GM12878 (cell line): Measurements from ENCODE around the gene RPIA. TPM values are rescaled to one million over a fixed set of nuclear protein-coding genes. Genes with fewer than 3 reads are reported as not detected.

ENCODE experiments used
- ATAC-seq: fragments of 200-7000 bp; cut with Tn5 transposase; 3 replicates; pipeline ENCODE4 v1.9.1; 2020; ENCODE audit warnings: mild to moderate bottlenecking, moderate library complexity
- BruUV-seq: library from RNA; stranded (reverse); fragments of 400-500 nt; replicated peaks from 2 replicates; lab custom pipeline; 2021; lab: Mats Ljungman, UMichigan
- CTCF ChIA-PET: fragments of 300-600 bp; sonication (Branson Sonifier 250); formaldehyde crosslinking; extraction: SDS; loops from one replicate; lab custom pipeline; 2021; ENCODE audit warnings: inconsistent platforms; lab: Yijun Ruan, JAX
- POLR2A ChIA-PET: fragments of 350-600 bp; formaldehyde crosslinking; extraction: SDS; loops from one replicate; lab custom pipeline; 2021; ENCODE audit warnings: inconsistent platforms; lab: Charles Lee
- RAD21 ChIA-PET: fragments of 300-600 bp; sonication (Branson Sonifier 250); formaldehyde crosslinking; loops from one replicate; lab custom pipeline; 2023; ENCODE audit warnings: antibody characterized with exemption; ENCODE audit not compliant: unreplicated experiment; lab: Charles Lee
- SMC1A ChIA-PET: fragments of 300-600 bp; sonication (Branson Sonifier 250); formaldehyde crosslinking; loops from one replicate; lab custom pipeline; 2023; ENCODE audit not compliant: unreplicated experiment, uncharacterized antibody; lab: Charles Lee
- DNase-seq: peaks from one replicate; pipeline ENCODE4 v3.0.0-alpha.2; 2011; ENCODE audit warnings: low read depth, low spot score
- FAIRE-seq: peaks from 3 replicates; lab custom pipeline; 2011; peaks lifted over from hg19 to GRCh38; lab: Jason Lieb, UNC
- H2AFZ ChIP-seq: 2 replicates; pipeline ENCODE4 v1.6.0; 2011; ENCODE audit warnings: low read depth, low read length, control low read depth; ENCODE audit not compliant: control insufficient read depth
- H3K27ac ChIP-seq: 2 replicates; pipeline ENCODE4 v1.5.1; 2011; ENCODE audit warnings: control low read depth; ENCODE audit not compliant: control insufficient read depth, insufficient read depth
- H3K27me3 ChIP-seq, 2 experiments: replicated peaks in 1 of 2; 2 replicates each; pipeline versions ENCODE4 v1.6.0 to v1.6.1; 2011; ENCODE audit warnings: low read length in 1 of 2; ENCODE audit not compliant: control insufficient read depth in 2 of 2, insufficient read depth in 2 of 2
- H3K36me3 ChIP-seq, 2 experiments: 2 replicates each; pipeline ENCODE4 v1.5.1; 2011; ENCODE audit warnings: low read length in 1 of 2; ENCODE audit not compliant: control insufficient read depth in 2 of 2, insufficient read depth in 2 of 2
- H3K4me1 ChIP-seq: 2 replicates; pipeline ENCODE4 v1.6.1; 2011; ENCODE audit warnings: mild to moderate bottlenecking, low read length, moderate library complexity, mixed read lengths; ENCODE audit not compliant: control insufficient read depth, insufficient read depth
- H3K4me2 ChIP-seq: 2 replicates; pipeline ENCODE4 v1.6.0; 2011; ENCODE audit warnings: control low read depth; ENCODE audit not compliant: control insufficient read depth, insufficient read depth
- H3K4me3 ChIP-seq: fragments of 200-600 bp; sonication (generic); 2 replicates; pipeline ENCODE4 v1.5.1; 2016
- H3K79me2 ChIP-seq: 2 replicates; pipeline ENCODE4 v1.6.0; 2011; ENCODE audit warnings: low read length; ENCODE audit not compliant: control insufficient read depth, insufficient read depth
- H3K9ac ChIP-seq: 2 replicates; pipeline ENCODE4 v1.8.0; 2011; ENCODE audit warnings: low read length, control low read depth, mixed read lengths; ENCODE audit not compliant: control insufficient read depth, insufficient read depth
- H3K9me3 ChIP-seq: replicated peaks from 3 replicates; pipeline ENCODE4 v1.5.1; 2011; ENCODE audit warnings: mild to moderate bottlenecking, low read length; ENCODE audit not compliant: control insufficient read depth, insufficient read depth
- H4K20me1 ChIP-seq: 2 replicates; pipeline ENCODE4 v1.6.0; 2011; ENCODE audit not compliant: control insufficient read depth, insufficient read depth
- BACH1 ChIP-seq: fragments of 450-650 bp; IDR thresholded peaks from 2 replicates; pipeline ENCODE4 v1.6.1; 2017; ENCODE audit warnings: mild to moderate bottlenecking, borderline replicate concordance
- HDAC2 ChIP-seq: fragments of 200-600 bp; sonication (generic); IDR thresholded peaks from 2 replicates; pipeline ENCODE4 v1.6.1; 2017
- IKZF2 ChIP-seq, 2 experiments: fragments of 450-650 bp; IDR thresholded peaks; 2 replicates each; pipeline ENCODE4 v1.6.1; 2017; ENCODE audit warnings: mild to moderate bottlenecking in 2 of 2, moderate library complexity in 2 of 2
- MYB ChIP-seq: fragments of 150-350 bp; IDR thresholded peaks from 2 replicates; pipeline ENCODE4 v1.6.1; 2014; ENCODE audit warnings: mild to moderate bottlenecking, low read depth, low read length, borderline replicate concordance
- NBN ChIP-seq: fragments of 450-650 bp; IDR thresholded peaks from 2 replicates; pipeline ENCODE4 v1.6.1; 2016
- NFIC ChIP-seq: IDR thresholded peaks from 2 replicates; pipeline ENCODE4 v1.6.1; 2012; ENCODE audit warnings: low read depth, mild to moderate bottlenecking, inconsistent platforms, low read length, moderate library complexity
- NFYB ChIP-seq: IDR thresholded peaks from 2 replicates; pipeline ENCODE4 v1.6.1; 2011; ENCODE audit warnings: low read depth, mild to moderate bottlenecking, low read length, improper control_type of control experiment, moderate library complexity; ENCODE audit not compliant: insufficient read depth
- RFX5 ChIP-seq: IDR thresholded peaks from 2 replicates; pipeline ENCODE4 v1.6.1; 2011; ENCODE audit warnings: low read depth, low read length, improper control_type of control experiment
- RUNX3 ChIP-seq: IDR thresholded peaks from 2 replicates; pipeline ENCODE4 v1.6.1; 2012; ENCODE audit warnings: low read length, inconsistent platforms
- SMARCA5 ChIP-seq: fragments of 450-650 bp; IDR thresholded peaks from 2 replicates; pipeline ENCODE4 v1.6.1; 2017; ENCODE audit warnings: mild to moderate bottlenecking
- TCF12 ChIP-seq: IDR thresholded peaks from 2 replicates; pipeline ENCODE4 v1.6.1; 2011; ENCODE audit warnings: low read depth, mild to moderate bottlenecking, low read length
- TCF3 ChIP-seq: IDR thresholded peaks from 2 replicates; pipeline ENCODE4 v1.6.1; 2012; ENCODE audit warnings: low read depth, mild to moderate bottlenecking, low read length, borderline replicate concordance; ENCODE audit not compliant: insufficient read depth
- TCF7 ChIP-seq: IDR thresholded peaks from 2 replicates; pipeline ENCODE4 v1.6.1; 2014; ENCODE audit warnings: antibody characterized with exemption, borderline replicate concordance
- WRNIP1 ChIP-seq: IDR thresholded peaks from 2 replicates; pipeline ENCODE4 v1.6.1; 2011; ENCODE audit warnings: low read depth, low read length, improper control_type of control experiment, borderline replicate concordance
- YBX1 ChIP-seq: fragments of 450-650 bp; IDR thresholded peaks from 2 replicates; pipeline ENCODE4 v1.6.1; 2016; ENCODE audit warnings: antibody characterized with exemption
- ZBED1 ChIP-seq: IDR thresholded peaks from 2 replicates; pipeline ENCODE4 v1.6.1; 2016; ENCODE audit warnings: borderline replicate concordance
- ZSCAN29 ChIP-seq: fragments of 450-650 bp; IDR thresholded peaks from 2 replicates; pipeline ENCODE4 v1.6.1; 2017; ENCODE audit warnings: mild to moderate bottlenecking, moderate library complexity
- WGBS: methylation state at CpG from one replicate; pipeline ENCODE4 v1.1.6; 2016; ENCODE audit warnings: low lambda C conversion rate; ENCODE audit not compliant: insufficient replicate concordance, insufficient coverage; ENCODE audit errors: missing lambda C conversion rate; 5-methylcytosine and 5-hydroxymethylcytosine counted together
- in situ Hi-C: fragments of 300-500 bp; cut with MboI; formaldehyde crosslinking; loops from 9 replicates; pipeline ENCODE4 v1.14.3; 2018; ENCODE audit warnings: mixed read lengths
- intact Hi-C: fragments of 100-400 bp; cut with micrococcal nuclease; formaldehyde crosslinking; loops from one replicate; pipeline ENCODE4 v1.14.2; 2022; ENCODE audit not compliant: unreplicated experiment
- polyA plus RNA-seq, 11 experiments: library from polyadenylated mRNA; depleted of rRNA in 4 of 11; unstranded in 6 of 11; stranded (reverse) in 5 of 11; fragments of >200 nt; fragmentation: Nextera tagmentation in 4 of 11; fragmentation: Illumina TruSeq in 1 of 11; extraction: Ambion mirVana in 4 of 11; extraction: Trizol in 1 of 11; gene quantifications; 1 replicate in 1 of 11; 2 replicates in 10 of 11; pipeline versions ENCODE4 v1.2.1 to v1.2.3, GENCODE V29; 2011 to 2016; ENCODE audit warnings: inconsistent platforms in 2 of 11, missing spikeins in 2 of 11, low read depth in 1 of 11
- total RNA-seq, 4 experiments: library from RNA; depleted of rRNA in 3 of 4; stranded (reverse); fragments of >200 nt in 3 of 4; fragmentation: Illumina TruSeq in 1 of 4; extraction: Trizol in 1 of 4; gene quantifications; 2 replicates each; pipeline versions ENCODE4 v1.2.1 to v1.2.3, GENCODE V29; 2013 to 2021
- TF ChIP-seq, protein P1 (sequence below): IDR thresholded peaks from 2 replicates; pipeline ENCODE4 v1.6.1; 2012; ENCODE audit warnings: improper control_type of control experiment, low read depth, low read length; ENCODE audit not compliant: insufficient replicate concordance
- TF ChIP-seq, protein P2 (sequence below): IDR thresholded peaks from 2 replicates; pipeline ENCODE4 v1.6.1; 2011; ENCODE audit warnings: borderline replicate concordance, low read depth, mild to moderate bottlenecking, moderate library complexity, mixed read lengths, low read length; ENCODE audit not compliant: insufficient read depth; ENCODE audit errors: extremely low read length

Gene RPIA
- total and polyA plus RNA-seq, 10 of the 15 experiments (the other 5 are each of a cell fraction or from before 2014, with no cell fraction given), result 7.1 to 58.1 (median 41.6) TPM

DNA sequence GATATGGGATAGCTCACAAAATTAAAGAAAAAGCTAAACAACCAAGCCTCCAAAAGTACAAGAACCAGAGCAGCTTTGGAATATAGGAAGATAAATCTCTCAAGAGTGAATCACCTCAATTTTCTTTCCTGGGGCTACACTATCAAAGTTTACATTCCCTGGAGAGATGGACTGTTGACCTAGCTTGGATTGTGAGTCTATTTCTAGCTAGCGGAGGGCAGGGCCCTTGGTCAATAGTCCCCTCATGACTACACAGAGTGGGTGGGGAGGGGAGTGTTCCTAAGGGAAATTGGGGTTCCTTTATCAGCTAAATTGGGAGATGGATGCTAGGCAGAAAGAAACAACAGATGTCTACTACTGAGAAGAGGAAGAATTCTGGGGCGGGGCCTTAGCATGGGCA lies 34.3 kb upstream of the RPIA start:
- H3K9ac ChIP-seq, result no peak overlapping the region
- H3K36me3 ChIP-seq, result no peaks in the 10 kb centered on the region
- H3K9me3 ChIP-seq, result no peaks in the 10 kb centered on the region
- WGBS, result 100% methylated on average over 2 of the region's 2 CpGs
- intact Hi-C loops, result no loop called here
- no peaks in the 10 kb centered on the region for H3K79me2 ChIP-seq
- ATAC-seq, result no peak
- H4K20me1 ChIP-seq, result no peaks in the 10 kb centered on the region
- CTCF ChIA-PET, result interaction anchor here (0.7 to 4.0 kb wide), 8 partner anchors 10 to 172 kb away, joined by 3 to 33 read pairs (median 4); no protein-coding TSS in a partner anchor
- no peak overlapping the region for H3K4me2 ChIP-seq
- RAD21 ChIA-PET, result interaction anchor here (1.2 to 1.9 kb wide), 3 partner anchors 10 to 57 kb away, joined by 3 to 7 read pairs (median 3); no protein-coding TSS in a partner anchor
- POLR2A ChIA-PET, result interaction anchor here (1.2 to 1.4 kb wide), 2 partner anchors 10 to 24 kb away, joined by 3 to 4 read pairs; no protein-coding TSS in a partner anchor
- SMC1A ChIA-PET, result interaction anchor here (0.6 to 1.7 kb wide), 5 partner anchors 12 to 402 kb away, joined by 3 to 8 read pairs (median 3); no protein-coding TSS in a partner anchor
- H3K27ac ChIP-seq, result no peak overlapping the region
- in situ Hi-C loops, result loop anchor here (25.0 kb wide), 1 partner anchor 595 kb away; the partner anchor contains the start of genes KRCC1 and SMYD1
- FAIRE-seq, result no peak
- no peak for TF ChIP-seq BACH1
- TF ChIP-seq NBN, result no peak
- TF ChIP-seq MYB, result no peak
- no peak for TF ChIP-seq TCF7
- no peak for TF ChIP-seq WRNIP1
- no peak for TF ChIP-seq SMARCA5
- TF ChIP-seq, protein P1, sequence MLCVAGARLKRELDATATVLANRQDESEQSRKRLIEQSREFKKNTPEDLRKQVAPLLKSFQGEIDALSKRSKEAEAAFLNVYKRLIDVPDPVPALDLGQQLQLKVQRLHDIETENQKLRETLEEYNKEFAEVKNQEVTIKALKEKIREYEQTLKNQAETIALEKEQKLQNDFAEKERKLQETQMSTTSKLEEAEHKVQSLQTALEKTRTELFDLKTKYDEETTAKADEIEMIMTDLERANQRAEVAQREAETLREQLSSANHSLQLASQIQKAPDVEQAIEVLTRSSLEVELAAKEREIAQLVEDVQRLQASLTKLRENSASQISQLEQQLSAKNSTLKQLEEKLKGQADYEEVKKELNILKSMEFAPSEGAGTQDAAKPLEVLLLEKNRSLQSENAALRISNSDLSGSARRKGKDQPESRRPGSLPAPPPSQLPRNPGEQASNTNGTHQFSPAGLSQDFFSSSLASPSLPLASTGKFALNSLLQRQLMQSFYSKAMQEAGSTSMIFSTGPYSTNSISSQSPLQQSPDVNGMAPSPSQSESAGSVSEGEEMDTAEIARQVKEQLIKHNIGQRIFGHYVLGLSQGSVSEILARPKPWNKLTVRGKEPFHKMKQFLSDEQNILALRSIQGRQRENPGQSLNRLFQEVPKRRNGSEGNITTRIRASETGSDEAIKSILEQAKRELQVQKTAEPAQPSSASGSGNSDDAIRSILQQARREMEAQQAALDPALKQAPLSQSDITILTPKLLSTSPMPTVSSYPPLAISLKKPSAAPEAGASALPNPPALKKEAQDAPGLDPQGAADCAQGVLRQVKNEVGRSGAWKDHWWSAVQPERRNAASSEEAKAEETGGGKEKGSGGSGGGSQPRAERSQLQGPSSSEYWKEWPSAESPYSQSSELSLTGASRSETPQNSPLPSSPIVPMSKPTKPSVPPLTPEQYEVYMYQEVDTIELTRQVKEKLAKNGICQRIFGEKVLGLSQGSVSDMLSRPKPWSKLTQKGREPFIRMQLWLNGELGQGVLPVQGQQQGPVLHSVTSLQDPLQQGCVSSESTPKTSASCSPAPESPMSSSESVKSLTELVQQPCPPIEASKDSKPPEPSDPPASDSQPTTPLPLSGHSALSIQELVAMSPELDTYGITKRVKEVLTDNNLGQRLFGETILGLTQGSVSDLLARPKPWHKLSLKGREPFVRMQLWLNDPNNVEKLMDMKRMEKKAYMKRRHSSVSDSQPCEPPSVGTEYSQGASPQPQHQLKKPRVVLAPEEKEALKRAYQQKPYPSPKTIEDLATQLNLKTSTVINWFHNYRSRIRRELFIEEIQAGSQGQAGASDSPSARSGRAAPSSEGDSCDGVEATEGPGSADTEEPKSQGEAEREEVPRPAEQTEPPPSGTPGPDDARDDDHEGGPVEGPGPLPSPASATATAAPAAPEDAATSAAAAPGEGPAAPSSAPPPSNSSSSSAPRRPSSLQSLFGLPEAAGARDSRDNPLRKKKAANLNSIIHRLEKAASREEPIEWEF, result no peak
- no peak for TF ChIP-seq NFYB
- no peak for TF ChIP-seq YBX1
- no peak for TF ChIP-seq HDAC2
- TF ChIP-seq RUNX3, result no peak
- no peak for TF ChIP-seq IKZF2 (IDR thresholded peaks at IDR 0.05)
- no peak for TF ChIP-seq RFX5
- TF ChIP-seq NFIC, result no peak
- no peak for TF ChIP-seq ZBED1
- no peak for TF ChIP-seq TCF12
- TF ChIP-seq TCF3, result no peak
- TF ChIP-seq, protein P2, sequence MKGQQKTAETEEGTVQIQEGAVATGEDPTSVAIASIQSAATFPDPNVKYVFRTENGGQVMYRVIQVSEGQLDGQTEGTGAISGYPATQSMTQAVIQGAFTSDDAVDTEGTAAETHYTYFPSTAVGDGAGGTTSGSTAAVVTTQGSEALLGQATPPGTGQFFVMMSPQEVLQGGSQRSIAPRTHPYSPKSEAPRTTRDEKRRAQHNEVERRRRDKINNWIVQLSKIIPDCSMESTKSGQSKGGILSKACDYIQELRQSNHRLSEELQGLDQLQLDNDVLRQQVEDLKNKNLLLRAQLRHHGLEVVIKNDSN, result no peak
- TF ChIP-seq ZSCAN29, result no peak
- H3K4me1 ChIP-seq, result no peaks in the 10 kb centered on the region
- no peak overlapping the region for H2AFZ ChIP-seq
- DNase-seq, result no peak
- H3K4me3 ChIP-seq, result no peak overlapping the region
- BruUV-seq, result no TSS peak
- no peaks in the 10 kb centered on the region for H3K27me3 ChIP-seq
